H9 (cell line): ENCODE data around the gene PPP3CA. TPM values are rescaled to one million over a fixed set of nuclear protein-coding genes. Genes with fewer than 3 reads are reported as not detected.

Source experiments
- DNase-seq: peaks from one replicate; pipeline ENCODE4 v3.0.0-alpha.2; 2017
- H2AFZ ChIP-seq: one replicate; pipeline ENCODE4 v1.6.1; 2013; ENCODE audit warnings: mild to moderate bottlenecking, low read length, control low read depth, moderate library complexity
- H2AK5ac ChIP-seq: 2 replicates; pipeline ENCODE4 v1.6.1; 2013; ENCODE audit warnings: low read length, control low read depth, mixed read lengths; ENCODE audit not compliant: insufficient read length
- H2BK120ac ChIP-seq: one replicate; pipeline ENCODE4 v1.6.1; 2013; ENCODE audit warnings: low read depth, mild to moderate bottlenecking, low read length, control low read depth, inconsistent platforms; ENCODE audit not compliant: poor library complexity, severe bottlenecking
- H2BK12ac ChIP-seq: 2 replicates; pipeline ENCODE4 v1.6.1; 2013; ENCODE audit warnings: low read length, control low read depth, mixed read lengths, low read depth; ENCODE audit not compliant: insufficient read length
- H2BK15ac ChIP-seq: 2 replicates; pipeline ENCODE4 v1.6.1; 2013; ENCODE audit warnings: low read depth, low read length, control low read depth
- H2BK20ac ChIP-seq: one replicate; pipeline ENCODE4 v1.6.1; 2013; ENCODE audit warnings: low read depth, mild to moderate bottlenecking, low read length, control low read depth, inconsistent platforms; ENCODE audit not compliant: poor library complexity, severe bottlenecking
- H2BK5ac ChIP-seq: 2 replicates; pipeline ENCODE4 v1.6.1; 2013; ENCODE audit warnings: low read length, control low read depth, mixed read lengths; ENCODE audit not compliant: insufficient read length
- H3K14ac ChIP-seq: 2 replicates; pipeline ENCODE4 v1.6.1; 2013; ENCODE audit warnings: low read length, control low read depth; ENCODE audit not compliant: insufficient read depth
- H3K18ac ChIP-seq: 2 replicates; pipeline ENCODE4 v1.6.1; 2013; ENCODE audit warnings: low read depth, mild to moderate bottlenecking, mixed read lengths, low read length, control low read depth; ENCODE audit not compliant: insufficient read length
- H3K23ac ChIP-seq: 2 replicates; pipeline ENCODE4 v1.6.1; 2013; ENCODE audit warnings: low read length, control low read depth, mixed read lengths, low read depth; ENCODE audit not compliant: insufficient read length
- H3K23me2 ChIP-seq: 2 replicates; pipeline ENCODE4 v1.6.1; 2013; ENCODE audit warnings: low read depth, mild to moderate bottlenecking, mixed read lengths, low read length, control low read depth; ENCODE audit not compliant: insufficient read length, poor library complexity, severe bottlenecking
- H3K27ac ChIP-seq: 2 replicates; pipeline ENCODE4 v1.5.1; 2013; ENCODE audit warnings: low read length, control low read depth, mixed read lengths, low read depth; ENCODE audit not compliant: insufficient read length
- H3K27me3 ChIP-seq: 2 replicates; pipeline ENCODE4 v1.6.1; 2013; ENCODE audit warnings: low read length, control low read depth, inconsistent platforms; ENCODE audit not compliant: insufficient read depth
- H3K4ac ChIP-seq: 2 replicates; pipeline ENCODE4 v1.6.1; 2013; ENCODE audit warnings: low read depth, mild to moderate bottlenecking, control low read depth, inconsistent platforms, low read length, moderate library complexity
- H3K4me1 ChIP-seq: 2 replicates; pipeline ENCODE4 v1.6.1; 2013; ENCODE audit warnings: low read length, control low read depth, inconsistent platforms; ENCODE audit not compliant: insufficient read depth
- H3K4me2 ChIP-seq: 2 replicates; pipeline ENCODE4 v1.6.1; 2013; ENCODE audit warnings: low read length, control low read depth, mixed read lengths; ENCODE audit not compliant: insufficient read length, insufficient read depth
- H3K56ac ChIP-seq: 2 replicates; pipeline ENCODE4 v1.6.1; 2013; ENCODE audit warnings: low read depth, mild to moderate bottlenecking, mixed read lengths, low read length, control low read depth; ENCODE audit not compliant: insufficient read length
- H3K79me1 ChIP-seq: 2 replicates; pipeline ENCODE4 v1.6.1; 2013; ENCODE audit warnings: low read depth, mild to moderate bottlenecking, moderate library complexity, low read length, control low read depth, inconsistent platforms; ENCODE audit not compliant: insufficient read depth, poor library complexity, severe bottlenecking
- H3K79me2 ChIP-seq: 2 replicates; pipeline ENCODE4 v1.6.1; 2013; ENCODE audit warnings: low read length, control low read depth, inconsistent platforms; ENCODE audit not compliant: insufficient read depth
- H3K9ac ChIP-seq: 2 replicates; pipeline ENCODE4 v1.6.1; 2013; ENCODE audit warnings: low read length, control low read depth, mixed read lengths; ENCODE audit not compliant: insufficient read length; ENCODE audit errors: extremely low read depth
- H3K9me3 ChIP-seq: one replicate; pipeline ENCODE4 v1.6.1; 2013; ENCODE audit warnings: low read depth, low read length, inconsistent platforms; ENCODE audit not compliant: control insufficient read depth
- H3T11ph ChIP-seq: one replicate; pipeline ENCODE4 v1.6.1; 2013; ENCODE audit warnings: mild to moderate bottlenecking, low read length, control low read depth, inconsistent platforms
- H4K20me1 ChIP-seq: one replicate; pipeline ENCODE4 v1.6.1; 2013; ENCODE audit not compliant: control insufficient read depth, insufficient read length, insufficient read depth
- H4K5ac ChIP-seq: 2 replicates; pipeline ENCODE4 v1.6.1; 2013; ENCODE audit warnings: low read depth, mild to moderate bottlenecking, mixed read lengths, low read length, control low read depth; ENCODE audit not compliant: insufficient read length
- H4K8ac ChIP-seq: replicated peaks from 2 replicates; pipeline ENCODE4 v1.6.1; 2013; ENCODE audit warnings: low read length, control low read depth, mixed read lengths, low read depth; ENCODE audit not compliant: insufficient read length
- H4K91ac ChIP-seq: 2 replicates; pipeline ENCODE4 v1.6.1; 2013; ENCODE audit warnings: low read depth, mild to moderate bottlenecking, moderate library complexity, mixed read lengths, low read length, control low read depth; ENCODE audit not compliant: insufficient read length
- H3K27ac Mint-ChIP-seq, 3 experiments: 2 replicates in 2 of 3; 3 replicates in 1 of 3; pipeline ENCODE4 v1.8.0; 2020 to 2021; ENCODE audit warnings: mixed read lengths in 3 of 3, mild to moderate bottlenecking in 1 of 3, moderate library complexity in 1 of 3
- H3K27me3 Mint-ChIP-seq: 2 replicates; pipeline ENCODE4 v1.8.0; 2021; ENCODE audit warnings: low read depth, mild to moderate bottlenecking, moderate library complexity, mixed read lengths
- H3K36me3 Mint-ChIP-seq, 3 experiments: 2 replicates in 2 of 3; 3 replicates in 1 of 3; pipeline ENCODE4 v1.8.0; 2020 to 2021; ENCODE audit warnings: low read depth in 3 of 3, mixed read lengths in 3 of 3; ENCODE audit not compliant: insufficient read depth in 1 of 3
- H3K4me1 Mint-ChIP-seq, 2 experiments: 2 replicates each; pipeline ENCODE4 v1.8.0; 2020; ENCODE audit warnings: mixed read lengths in 2 of 2
- H3K4me3 Mint-ChIP-seq, 2 experiments: 2 replicates in 1 of 2; 3 replicates in 1 of 2; pipeline ENCODE4 v1.8.0; 2020 to 2021; ENCODE audit warnings: mild to moderate bottlenecking in 2 of 2, mixed read lengths in 2 of 2, moderate library complexity in 1 of 2
- H3K9me3 Mint-ChIP-seq, 2 experiments: 2 replicates in 1 of 2; 3 replicates in 1 of 2; pipeline ENCODE4 v1.8.0; 2020; ENCODE audit warnings: mild to moderate bottlenecking in 2 of 2, mixed read lengths in 2 of 2, moderate library complexity in 1 of 2
- CTCF ChIP-seq: fragments of 200-600 bp; sonication (generic); conservative IDR thresholded peaks from 3 replicates; pipeline ENCODE4 v1.8.0; 2021; ENCODE audit warnings: antibody characterized with exemption, mild to moderate bottlenecking
- WGBS: extraction: QIAGEN DNeasy Blood & Tissue Kit; methylation state at CpG from one replicate; pipeline ENCODE4 v1.1.7; 2013; ENCODE audit warnings: missing lambda C conversion rate, low lambda C conversion rate, mixed read lengths; ENCODE audit not compliant: insufficient read length; ENCODE audit errors: extremely low coverage; 5-methylcytosine and 5-hydroxymethylcytosine counted together
- total RNA-seq: library from RNA; stranded (reverse); gene quantifications from 2 replicates; pipeline ENCODE4 v1.2.1, GENCODE V29; 2021

The PPP3CA gene
- total RNA-seq, 1 experiment from 2014 or later: 16.8 TPM

GRCh38 chr4:101197350-101197749, 150.0 kb downstream of the PPP3CA start:
- H3K27ac ChIP-seq: no peak overlapping the region
- H4K8ac ChIP-seq: no peak overlapping the region
- no peak overlapping the region for H2AFZ ChIP-seq
- no peak overlapping the region for H3K18ac ChIP-seq
- no peak overlapping the region for H3K9ac ChIP-seq
- no peak overlapping the region for H3K4ac ChIP-seq
- no peak overlapping the region for H3K56ac ChIP-seq
- no peak overlapping the region for H2AK5ac ChIP-seq
- H2BK5ac ChIP-seq: no peak overlapping the region
- no peak overlapping the region for H2BK20ac ChIP-seq
- Mint-ChIP-seq H3K36me3 (peaks cover 0 to 3% (median 0%) of the 10 kb centered on the region in 3 experiments; a peak in 1 of 7 replicates), H3K27ac (no peak overlapping the region), H3K9me3 (no peaks in the 10 kb centered on the region), H3K4me1 (peaks cover 8 to 18% of the 10 kb centered on the region in 2 experiments), H3K4me3 (no peak overlapping the region), H3K27me3 (no peaks in the 10 kb centered on the region)
- no peak overlapping the region for H2BK12ac ChIP-seq
- no peak overlapping the region for H4K91ac ChIP-seq
- peaks cover 3% of the 10 kb centered on the region for H3K79me1 ChIP-seq
- no peaks in the 10 kb centered on the region for H3K23me2 ChIP-seq
- no peaks in the 10 kb centered on the region for H3K27me3 ChIP-seq
- peaks cover 5% of the 10 kb centered on the region; the same call in 1 of the 2 replicates for H3K79me2 ChIP-seq
- no peak overlapping the region for H3K23ac ChIP-seq
- no peak overlapping the region for H3K14ac ChIP-seq
- H2BK15ac ChIP-seq: no peak overlapping the region
- H4K20me1 ChIP-seq: no peaks in the 10 kb centered on the region
- no peaks in the 10 kb centered on the region for H3K9me3 ChIP-seq
- H2BK120ac ChIP-seq: no peak overlapping the region
- DNase-seq: no peak
- no peak overlapping the region for H4K5ac ChIP-seq
- no CpG with 5 or more reads among the region's 4 CpGs for WGBS
- H3T11ph ChIP-seq: no peak overlapping the region
- peaks cover 6% of the 10 kb centered on the region; the same call in 1 of the 2 replicates for H3K4me1 ChIP-seq
- H3K4me2 ChIP-seq: no peak overlapping the region
- TF ChIP-seq CTCF: no peak
